Neuronal stem cell (in vitro differentiated cells): ENCODE measurements around the gene P2RX7.

Experiments used
- DNase-seq: peaks from one replicate; pipeline ENCODE4 v3.0.0-alpha.2; 2013; ENCODE audit warnings: low spot score
- H2AFZ ChIP-seq: one replicate; pipeline ENCODE4 v1.6.1; 2013; ENCODE audit warnings: mild to moderate bottlenecking, low read length, inconsistent platforms
- H2AK5ac ChIP-seq: 2 replicates; pipeline ENCODE4 v1.6.1; 2013; ENCODE audit warnings: low read depth, mild to moderate bottlenecking, inconsistent platforms, low read length, moderate library complexity, mixed read lengths
- H2BK120ac ChIP-seq: 2 replicates; pipeline ENCODE4 v1.6.1; 2013; ENCODE audit warnings: low read depth, mild to moderate bottlenecking, inconsistent platforms, low read length, moderate library complexity, mixed read lengths
- H2BK12ac ChIP-seq: one replicate; pipeline ENCODE4 v1.6.1; 2013; ENCODE audit warnings: low read length, inconsistent platforms
- H2BK15ac ChIP-seq: 2 replicates; pipeline ENCODE4 v1.6.1; 2013; ENCODE audit warnings: mild to moderate bottlenecking, low read length, inconsistent platforms, mixed read lengths
- H2BK5ac ChIP-seq: one replicate; pipeline ENCODE4 v1.6.1; 2013; ENCODE audit warnings: inconsistent platforms, mild to moderate bottlenecking, low read length, moderate library complexity
- H3K14ac ChIP-seq: one replicate; pipeline ENCODE4 v1.6.1; 2013; ENCODE audit warnings: low read length, inconsistent platforms
- H3K18ac ChIP-seq: 2 replicates; pipeline ENCODE4 v1.6.1; 2013; ENCODE audit warnings: low read length, inconsistent platforms
- H3K23ac ChIP-seq: 2 replicates; pipeline ENCODE4 v1.6.1; 2013; ENCODE audit warnings: low read depth, mild to moderate bottlenecking, mixed read lengths, low read length, inconsistent platforms; ENCODE audit not compliant: poor library complexity
- H3K27ac ChIP-seq: replicated peaks from 3 replicates; pipeline ENCODE4 v1.5.1; 2013; ENCODE audit warnings: low read length, inconsistent platforms
- H3K27me3 ChIP-seq, 3 experiments: 2 replicates each; pipeline ENCODE4 v1.6.1; 2013; ENCODE audit warnings: low read length in 3 of 3, mild to moderate bottlenecking in 2 of 3, inconsistent platforms in 1 of 3, low read depth in 1 of 3, mixed read lengths in 1 of 3, moderate library complexity in 1 of 3; ENCODE audit not compliant: control insufficient read depth in 3 of 3, insufficient read depth in 3 of 3
- H3K36me3 ChIP-seq, 2 donors: replicated peaks in 1 of 2; 2 replicates each; pipeline ENCODE4 v1.6.1; 2013; ENCODE audit warnings: low read length in 2 of 2; ENCODE audit not compliant: control insufficient read depth in 2 of 2, insufficient read depth in 2 of 2
- H3K4ac ChIP-seq: 2 replicates; pipeline ENCODE4 v1.6.1; 2013; ENCODE audit warnings: inconsistent platforms, mild to moderate bottlenecking, low read length, moderate library complexity
- H3K4me1 ChIP-seq, 2 donors: 1 replicate in 1 of 2; 2 replicates in 1 of 2; pipeline ENCODE4 v1.6.1; 2013; ENCODE audit warnings: low read length in 2 of 2, low read depth in 1 of 2; ENCODE audit not compliant: control insufficient read depth in 2 of 2, insufficient read depth in 1 of 2
- H3K4me2 ChIP-seq: one replicate; pipeline ENCODE4 v1.6.1; 2013; ENCODE audit warnings: mild to moderate bottlenecking, low read length, inconsistent platforms; ENCODE audit not compliant: insufficient read depth, poor library complexity, severe bottlenecking
- H3K4me3 ChIP-seq, 2 donors: 2 replicates each; pipeline ENCODE4 v1.5.1; 2013; ENCODE audit warnings: low read length in 2 of 2, mild to moderate bottlenecking in 2 of 2, inconsistent platforms in 1 of 2, moderate library complexity in 1 of 2
- H3K79me1 ChIP-seq: one replicate; pipeline ENCODE4 v1.6.1; 2013; ENCODE audit warnings: low read depth, mild to moderate bottlenecking, inconsistent platforms, low read length, moderate library complexity
- H3K9ac ChIP-seq: one replicate; pipeline ENCODE4 v1.6.1; 2013; ENCODE audit warnings: mild to moderate bottlenecking, low read depth, low read length, inconsistent platforms; ENCODE audit not compliant: poor library complexity
- H3K9me3 ChIP-seq, 2 donors: replicated peaks in 1 of 2; 2 replicates each; pipeline versions ENCODE3 to v1.6.1; 2013; ENCODE audit warnings: low read length in 2 of 2, mild to moderate bottlenecking in 2 of 2, inconsistent platforms in 1 of 2, low read depth in 1 of 2, mixed read lengths in 1 of 2, moderate library complexity in 1 of 2; ENCODE audit not compliant: control insufficient read depth in 2 of 2, insufficient read depth in 1 of 2
- H4K8ac ChIP-seq: one replicate; pipeline ENCODE4 v1.6.1; 2013; ENCODE audit warnings: low read depth, mild to moderate bottlenecking, inconsistent platforms, low read length, moderate library complexity
- H4K91ac ChIP-seq: one replicate; pipeline ENCODE4 v1.6.1; 2013; ENCODE audit warnings: low read length, low read depth, mild to moderate bottlenecking, inconsistent platforms; ENCODE audit not compliant: poor library complexity
- WGBS, 2 donors: extraction: QIAGEN DNeasy Blood & Tissue Kit; methylation state at CpG; one replicate each; pipeline ENCODE4 v1.1.7; 2013; ENCODE audit warnings: missing lambda C conversion rate in 2 of 2, mixed read lengths in 1 of 2; ENCODE audit not compliant: insufficient read length in 2 of 2, insufficient replicate concordance in 1 of 2; ENCODE audit errors: extremely low coverage in 2 of 2; 5-methylcytosine and 5-hydroxymethylcytosine counted together

P2RX7 gene

GRCh38 chr12:121170151-121170550, 37.5 kb downstream of the P2RX7 start:
- no peak for DNase-seq
- Histone ChIP-seq H3K9ac (no peak overlapping the region), H4K8ac (no peak overlapping the region), H3K27ac (no peak overlapping the region), H3K4ac (no peak overlapping the region), H3K18ac (no peak overlapping the region), H2BK5ac (no peak overlapping the region), H3K79me1 (no peaks in the 10 kb centered on the region), H3K9me3 (no peaks in the 10 kb centered on the region), H2AFZ (no peak overlapping the region), H2AK5ac (no peak overlapping the region), H2BK120ac (no peak overlapping the region), H3K4me3 (no peak overlapping the region), H3K27me3 (peaks cover 0 to 3% (median 0%) of the 10 kb centered on the region in 3 experiments), H3K4me2 (no peak overlapping the region), H3K23ac (no peak overlapping the region), H3K4me1 (no peaks in the 10 kb centered on the region), H2BK15ac (no peak overlapping the region), H3K36me3 (no peaks in the 10 kb centered on the region), H2BK12ac (no peak overlapping the region), H3K14ac (no peak overlapping the region), H4K91ac (no peak overlapping the region)
- WGBS, 2 donors = no CpG with 5 or more reads among the region's 5 CpGs

- Histone ChIP-seq H3K4me2 (no peak overlapping the region), H2AFZ (no peak overlapping the region), H3K14ac (no peak overlapping the region), H2BK12ac (no peak overlapping the region), H3K18ac (no peak overlapping the region), H3K27me3 (peaks cover 0 to 3% (median 0%) of the 10 kb centered on the region in 3 experiments), H3K4ac (no peak overlapping the region), H3K9me3 (no peaks in the 10 kb centered on the region), H3K36me3 (no peaks in the 10 kb centered on the region), H2BK120ac (no peak overlapping the region), H3K4me3 (no peak overlapping the region), H3K27ac (no peak overlapping the region), H2BK5ac (no peak overlapping the region), H3K9ac (no peak overlapping the region), H4K8ac (no peak overlapping the region), H3K23ac (no peak overlapping the region), H2BK15ac (no peak overlapping the region), H4K91ac (no peak overlapping the region), H3K79me1 (no peaks in the 10 kb centered on the region), H3K4me1 (no peaks in the 10 kb centered on the region), H2AK5ac (no peak overlapping the region)
- no peak for DNase-seq
- no CpG with 5 or more reads among the region's 14 CpGs for WGBS, 2 donors
Measured at GRCh38 chr12:121170611-121171260, 38.1 kb downstream of the P2RX7 start.

GRCh38 chr12:121172145-121172544, 39.5 kb downstream of the P2RX7 start:
- H3K9me3 ChIP-seq = no peaks in the 10 kb centered on the region
- no CpG with 5 or more reads among the region's 6 CpGs for WGBS, 2 donors
- H3K4ac ChIP-seq = no peak overlapping the region
- no peak overlapping the region for H3K9ac ChIP-seq
- no peaks in the 10 kb centered on the region for H3K79me1 ChIP-seq
- H4K8ac ChIP-seq = no peak overlapping the region
- H2AK5ac ChIP-seq = no peak overlapping the region
- H2AFZ ChIP-seq = no peak overlapping the region
- no peaks in the 10 kb centered on the region for H3K4me1 ChIP-seq
- H3K4me2 ChIP-seq = no peak overlapping the region
- no peak overlapping the region for H4K91ac ChIP-seq
- no peak overlapping the region for H2BK5ac ChIP-seq
- no peak overlapping the region for H3K14ac ChIP-seq
- no peak overlapping the region for H3K18ac ChIP-seq
- no peak overlapping the region for H2BK15ac ChIP-seq
- H3K27ac ChIP-seq = no peak overlapping the region
- H2BK120ac ChIP-seq = no peak overlapping the region
- H3K4me3 ChIP-seq = no peak overlapping the region
- H2BK12ac ChIP-seq = no peak overlapping the region
- H3K23ac ChIP-seq = no peak overlapping the region
- DNase-seq = no peak
- no peaks in the 10 kb centered on the region for H3K36me3 ChIP-seq
- no peaks in the 10 kb centered on the region for H3K27me3 ChIP-seq

GRCh38 chr12:121175383-121176119, 42.9 kb downstream of the P2RX7 start:
- Histone ChIP-seq H3K18ac (no peak overlapping the region), H2BK5ac (no peak overlapping the region), H3K27ac (no peak overlapping the region), H4K91ac (no peak overlapping the region), H2BK12ac (no peak overlapping the region), H3K4me3 (no peak overlapping the region), H3K23ac (no peak overlapping the region), H2BK120ac (no peak overlapping the region), H3K4ac (no peak overlapping the region), H4K8ac (no peak overlapping the region), H3K36me3 (no peaks in the 10 kb centered on the region), H3K4me1 (no peaks in the 10 kb centered on the region), H3K4me2 (no peak overlapping the region), H3K14ac (no peak overlapping the region), H2AFZ (no peak overlapping the region), H3K9me3 (no peaks in the 10 kb centered on the region), H3K79me1 (no peaks in the 10 kb centered on the region), H2AK5ac (no peak overlapping the region), H3K27me3 (no peaks in the 10 kb centered on the region), H3K9ac (no peak overlapping the region), H2BK15ac (no peak overlapping the region)
- no peak for DNase-seq
- WGBS, 2 donors = no CpG with 5 or more reads among the region's 16 CpGs
